Measurements from ENCODE around the gene CPA4. TPM values are rescaled to one million over a fixed set of nuclear protein-coding genes. Genes with fewer than 3 reads are reported as not detected.

Gene CPA4
- total RNA-seq, 6 experiments from 2014 or later: not detected

- no peak overlapping the region for H3K27ac ChIP-seq
- no peaks in the 10 kb centered on the region for H3K36me3 ChIP-seq
- no peaks in the 10 kb centered on the region for H3K27me3 ChIP-seq
- intact Hi-C loops (cut with DNase I): no loop called here
- no peaks in the 10 kb centered on the region for H3K4me1 ChIP-seq
- ATAC-seq: no peak
- WGBS (ENCODE audit: insufficient coverage, low coverage, low lambda C conversion rate, missing lambda C conversion rate): 71% methylated on average over 1 of the region's 1 CpG
- TF ChIP-seq, protein P1, sequence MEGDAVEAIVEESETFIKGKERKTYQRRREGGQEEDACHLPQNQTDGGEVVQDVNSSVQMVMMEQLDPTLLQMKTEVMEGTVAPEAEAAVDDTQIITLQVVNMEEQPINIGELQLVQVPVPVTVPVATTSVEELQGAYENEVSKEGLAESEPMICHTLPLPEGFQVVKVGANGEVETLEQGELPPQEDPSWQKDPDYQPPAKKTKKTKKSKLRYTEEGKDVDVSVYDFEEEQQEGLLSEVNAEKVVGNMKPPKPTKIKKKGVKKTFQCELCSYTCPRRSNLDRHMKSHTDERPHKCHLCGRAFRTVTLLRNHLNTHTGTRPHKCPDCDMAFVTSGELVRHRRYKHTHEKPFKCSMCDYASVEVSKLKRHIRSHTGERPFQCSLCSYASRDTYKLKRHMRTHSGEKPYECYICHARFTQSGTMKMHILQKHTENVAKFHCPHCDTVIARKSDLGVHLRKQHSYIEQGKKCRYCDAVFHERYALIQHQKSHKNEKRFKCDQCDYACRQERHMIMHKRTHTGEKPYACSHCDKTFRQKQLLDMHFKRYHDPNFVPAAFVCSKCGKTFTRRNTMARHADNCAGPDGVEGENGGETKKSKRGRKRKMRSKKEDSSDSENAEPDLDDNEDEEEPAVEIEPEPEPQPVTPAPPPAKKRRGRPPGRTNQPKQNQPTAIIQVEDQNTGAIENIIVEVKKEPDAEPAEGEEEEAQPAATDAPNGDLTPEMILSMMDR (IDR thresholded peaks at IDR 0.05): no peak
- TF ChIP-seq POLR2A (IDR thresholded peaks at IDR 0.05): no peak
- no peaks in the 10 kb centered on the region for H3K9me3 ChIP-seq
- DNase-seq: no peak
- no peak overlapping the region for H3K4me3 ChIP-seq
Measured at GRCh38 chr7:130266961-130267321, 26.0 kb upstream of the CPA4 start.

- H3K4me3 ChIP-seq: no peak overlapping the region
- no peaks in the 10 kb centered on the region for H3K27me3 ChIP-seq
- 57% methylated on average over 6 of the region's 6 CpGs for WGBS (ENCODE audit: insufficient coverage, low coverage, low lambda C conversion rate, missing lambda C conversion rate)
- TF ChIP-seq, protein P1 (IDR thresholded peaks at IDR 0.05): no peak
- no peak for TF ChIP-seq POLR2A (IDR thresholded peaks at IDR 0.05)
- intact Hi-C loops (cut with DNase I): no loop called here
- DNase-seq (no peak), ATAC-seq (no peak)
- no peaks in the 10 kb centered on the region for H3K4me1 ChIP-seq
- no peaks in the 10 kb centered on the region for H3K36me3 ChIP-seq
- no peaks in the 10 kb centered on the region for H3K9me3 ChIP-seq
- no peak overlapping the region for H3K27ac ChIP-seq
Measured at GRCh38 chr7:130268463-130269317, 24.3 kb upstream of the CPA4 start.

DNA sequence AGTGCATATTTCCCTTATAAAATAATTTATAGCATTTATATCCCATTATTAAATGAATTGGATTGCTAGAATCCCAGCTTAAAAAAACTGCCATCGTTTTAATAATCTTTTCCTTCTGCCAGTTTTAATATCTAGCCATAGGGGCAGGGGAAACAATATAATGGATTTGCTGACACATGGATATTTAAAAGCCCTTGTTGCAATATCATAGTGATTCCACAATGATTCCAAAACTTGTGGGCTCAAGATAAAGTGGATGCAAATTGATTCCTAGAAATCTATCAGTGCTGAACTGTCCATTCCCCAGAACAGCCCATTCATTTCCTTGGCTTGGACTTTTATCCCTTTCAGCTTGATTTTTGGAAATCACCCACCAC lies 23.7 kb upstream of the CPA4 start:
- intact Hi-C loops (cut with DNase I): no loop called here
- peaks cover 0 to 3% of the 10 kb centered on the region in 2 donors for H3K27me3 ChIP-seq
- no peak overlapping the region for H3K27ac ChIP-seq
- no peaks in the 10 kb centered on the region for H3K36me3 ChIP-seq
- no peaks in the 10 kb centered on the region for H3K9me3 ChIP-seq
- TF ChIP-seq POLR2A (IDR thresholded peaks at IDR 0.05): no peak
- TF ChIP-seq, protein P1 (IDR thresholded peaks at IDR 0.05): no peak
- no peak overlapping the region for H3K4me3 ChIP-seq
- WGBS (ENCODE audit: insufficient coverage, low coverage, low lambda C conversion rate, missing lambda C conversion rate): 85% methylated on average over 1 of the region's 1 CpG
- no peak for ATAC-seq
- H3K4me1 ChIP-seq: no peaks in the 10 kb centered on the region
- DNase-seq: no peak

DNA sequence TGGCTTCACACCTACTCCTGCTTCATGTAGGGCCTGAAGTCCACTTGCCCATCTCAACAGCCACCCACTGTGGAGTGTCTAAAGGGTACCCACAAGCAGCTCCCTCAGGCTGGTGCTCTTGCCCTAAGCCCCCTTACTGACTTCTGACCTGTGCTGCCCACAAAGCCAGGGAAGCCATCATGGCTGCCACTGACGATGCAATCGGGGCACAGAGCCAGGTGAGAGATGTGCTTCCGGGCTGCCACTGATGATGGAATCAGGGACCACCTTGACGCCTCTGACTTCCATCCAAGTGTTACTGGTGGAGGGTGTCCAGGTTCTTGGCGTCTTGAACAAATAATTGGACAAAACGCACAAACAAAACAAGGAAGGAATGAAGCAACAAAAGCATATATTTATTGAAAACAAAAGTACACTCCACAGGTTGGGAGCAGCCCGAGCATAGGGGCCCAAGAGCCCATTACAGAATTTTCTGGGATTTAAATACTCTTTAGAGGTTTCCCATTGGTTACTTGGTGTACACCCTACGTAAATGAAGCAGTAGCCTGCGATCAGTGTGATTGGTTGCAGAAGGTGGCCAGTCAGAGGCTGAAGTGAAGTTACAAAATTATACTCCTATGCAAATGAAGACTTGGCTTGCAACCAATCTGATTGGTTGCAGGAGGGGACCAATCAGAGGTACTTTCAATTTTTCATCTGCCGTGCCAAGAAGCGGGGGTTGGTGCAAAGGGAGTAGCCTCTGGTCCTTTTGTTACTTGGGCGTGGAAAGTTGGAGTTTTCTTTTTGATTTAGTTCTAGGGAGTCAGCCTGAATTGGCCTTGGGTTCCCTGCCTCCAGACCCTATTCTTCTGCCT lies 21.8 kb upstream of the CPA4 start:
- ATAC-seq: no peak
- intact Hi-C loops (cut with DNase I): no loop called here
- WGBS (ENCODE audit: insufficient coverage, low coverage, low lambda C conversion rate, missing lambda C conversion rate): 80% methylated on average over 9 of the region's 12 CpGs
- Histone ChIP-seq H3K36me3 (no peaks in the 10 kb centered on the region), H3K4me1 (no peaks in the 10 kb centered on the region), H3K4me3 (no peak overlapping the region), H3K27ac (no peak overlapping the region), H3K27me3 (peaks cover 0 to 7% of the 10 kb centered on the region in 2 donors), H3K9me3 (no peaks in the 10 kb centered on the region)
- TF ChIP-seq POLR2A (IDR thresholded peaks at IDR 0.05): no peak
- TF ChIP-seq, protein P1 (IDR thresholded peaks at IDR 0.05): no peak
- no peak for DNase-seq
